BE2C (cell line): ENCODE data around the gene WDR35.

Source experiments
- DNase-seq: peaks from one replicate; pipeline ENCODE4 v3.0.0-alpha.2; 2020
- H3K27me3 ChIP-seq: fragments of 250-450 bp; sonication (Bioruptor Pico); 2 replicates; pipeline ENCODE4 v1.5.1; 2020; ENCODE audit warnings: mild to moderate bottlenecking
- H3K36me3 ChIP-seq: fragments of 250-450 bp; sonication (Bioruptor Pico); 2 replicates; pipeline ENCODE4 v1.5.1; 2020; ENCODE audit warnings: mild to moderate bottlenecking
- H3K4me1 ChIP-seq: fragments of 250-450 bp; sonication (Bioruptor Pico); 2 replicates; pipeline ENCODE4 v1.5.1; 2020
- H3K4me3 ChIP-seq: 2 replicates; pipeline ENCODE4 v1.5.1; 2011; ENCODE audit warnings: low read depth, low read length
- H3K9me3 ChIP-seq: fragments of 250-450 bp; sonication (Bioruptor Pico); 2 replicates; pipeline ENCODE4 v1.5.1; 2020
- TF ChIP-seq, protein P1 (sequence below): IDR thresholded peaks from 2 replicates; pipeline ENCODE4 v1.5.1; 2012; ENCODE audit warnings: mild to moderate bottlenecking, low read depth, low read length

Gene WDR35

DNA sequence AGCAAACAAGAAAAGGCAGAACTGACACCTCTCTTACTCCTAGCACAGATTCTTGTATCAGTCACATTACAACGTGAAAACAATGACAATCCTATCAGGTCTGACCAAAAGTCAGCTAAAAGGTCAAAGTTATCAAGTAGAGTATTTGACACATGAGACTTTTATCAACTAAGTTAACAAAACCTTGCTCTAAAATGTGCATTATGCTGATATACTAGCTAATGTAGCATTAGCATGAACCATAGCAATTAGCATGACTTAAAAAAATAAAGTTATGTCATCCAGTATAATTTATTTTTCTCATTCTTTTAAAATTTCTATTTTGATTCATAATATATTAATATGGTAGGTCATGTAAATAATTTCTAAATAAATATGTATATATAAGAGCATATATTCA, 46.7 kb downstream of the WDR35 start:
- Histone ChIP-seq H3K27me3 (no peaks in the 10 kb centered on the region), H3K4me3 (no peak overlapping the region), H3K9me3 (no peaks in the 10 kb centered on the region), H3K36me3 (peaks cover 22% of the 10 kb centered on the region), H3K4me1 (peaks cover under 1% of the 10 kb centered on the region; the same call in 1 of the 2 replicates)
- no peak for DNase-seq
- TF ChIP-seq, protein P1, sequence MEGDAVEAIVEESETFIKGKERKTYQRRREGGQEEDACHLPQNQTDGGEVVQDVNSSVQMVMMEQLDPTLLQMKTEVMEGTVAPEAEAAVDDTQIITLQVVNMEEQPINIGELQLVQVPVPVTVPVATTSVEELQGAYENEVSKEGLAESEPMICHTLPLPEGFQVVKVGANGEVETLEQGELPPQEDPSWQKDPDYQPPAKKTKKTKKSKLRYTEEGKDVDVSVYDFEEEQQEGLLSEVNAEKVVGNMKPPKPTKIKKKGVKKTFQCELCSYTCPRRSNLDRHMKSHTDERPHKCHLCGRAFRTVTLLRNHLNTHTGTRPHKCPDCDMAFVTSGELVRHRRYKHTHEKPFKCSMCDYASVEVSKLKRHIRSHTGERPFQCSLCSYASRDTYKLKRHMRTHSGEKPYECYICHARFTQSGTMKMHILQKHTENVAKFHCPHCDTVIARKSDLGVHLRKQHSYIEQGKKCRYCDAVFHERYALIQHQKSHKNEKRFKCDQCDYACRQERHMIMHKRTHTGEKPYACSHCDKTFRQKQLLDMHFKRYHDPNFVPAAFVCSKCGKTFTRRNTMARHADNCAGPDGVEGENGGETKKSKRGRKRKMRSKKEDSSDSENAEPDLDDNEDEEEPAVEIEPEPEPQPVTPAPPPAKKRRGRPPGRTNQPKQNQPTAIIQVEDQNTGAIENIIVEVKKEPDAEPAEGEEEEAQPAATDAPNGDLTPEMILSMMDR, result no peak

DNA sequence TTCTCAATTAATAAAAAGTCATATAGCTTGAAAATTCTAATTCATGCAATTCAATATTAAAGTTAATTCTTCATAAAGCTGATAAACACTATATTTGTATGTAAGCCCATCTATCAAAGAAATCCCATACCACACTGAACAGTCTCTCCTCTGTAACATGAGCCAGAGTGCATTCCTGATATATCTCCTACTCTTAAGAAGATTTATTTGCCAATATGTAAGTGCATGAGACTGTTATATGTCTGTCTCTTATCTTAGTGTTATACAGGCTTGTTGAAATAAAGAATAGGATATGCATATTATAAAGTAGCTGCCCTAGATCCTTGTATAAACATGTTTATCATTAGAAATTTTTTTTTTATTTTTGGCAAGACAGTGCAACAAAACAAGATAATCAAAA, 47.7 kb downstream of the WDR35 start:
- Histone ChIP-seq H3K36me3 (peaks cover 28% of the 10 kb centered on the region), H3K4me3 (no peak overlapping the region), H3K9me3 (no peaks in the 10 kb centered on the region), H3K27me3 (no peaks in the 10 kb centered on the region), H3K4me1 (peaks cover 4% of the 10 kb centered on the region; the same call in 1 of the 2 replicates)
- TF ChIP-seq, protein P1, result no peak
- no peak for DNase-seq

DNA sequence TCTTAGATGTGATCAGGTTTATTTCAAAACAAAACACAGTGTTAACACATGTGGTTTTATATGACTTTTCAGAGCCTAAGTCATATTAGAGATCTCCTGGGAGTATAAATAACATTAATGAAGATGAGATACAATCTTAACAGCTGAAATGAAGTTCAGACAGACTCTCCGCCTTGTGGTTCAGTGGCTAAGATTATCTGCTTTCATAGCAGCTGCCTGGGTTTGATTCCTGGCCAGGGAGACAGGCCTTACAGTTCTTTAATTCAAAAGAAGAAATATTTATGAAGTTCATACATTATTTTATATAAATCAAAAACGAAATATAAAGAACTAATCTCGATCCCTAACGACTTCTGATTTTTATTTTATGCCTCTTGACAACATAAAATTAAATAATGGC, 52.9 kb downstream of the WDR35 start:
- no peaks in the 10 kb centered on the region for H3K27me3 ChIP-seq
- no peaks in the 10 kb centered on the region for H3K9me3 ChIP-seq
- TF ChIP-seq, protein P1, result no peak
- peak; percentile 39 for DNase-seq
- H3K4me3 ChIP-seq, result no peak overlapping the region
- H3K36me3 ChIP-seq, result peaks cover 45% of the 10 kb centered on the region
- H3K4me1 ChIP-seq, result peaks cover 7% of the 10 kb centered on the region; the same call in 1 of the 2 replicates

DNA sequence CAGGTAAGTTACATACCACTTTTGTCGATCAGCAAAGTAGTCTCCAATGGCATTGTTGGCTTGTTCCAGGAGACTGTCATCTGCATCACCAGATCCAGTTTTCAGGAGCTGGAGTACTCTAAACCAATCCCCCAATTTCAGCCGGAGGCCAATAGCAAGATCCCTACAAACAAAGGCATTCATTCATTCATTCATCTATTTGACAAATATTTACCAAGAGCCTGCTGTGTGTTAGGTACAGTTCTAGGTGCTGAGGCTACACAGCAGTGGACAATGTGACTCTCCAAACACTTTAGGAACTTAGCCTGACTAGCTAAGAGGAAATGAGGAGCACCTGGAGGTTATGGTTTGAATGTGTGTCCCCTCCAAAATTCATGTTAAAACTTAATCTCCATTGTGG, 53.7 kb downstream of the WDR35 start:
- Histone ChIP-seq H3K4me3 (no peak overlapping the region), H3K4me1 (peaks cover 7% of the 10 kb centered on the region; the same call in 1 of the 2 replicates), H3K9me3 (no peaks in the 10 kb centered on the region), H3K36me3 (peaks cover 39% of the 10 kb centered on the region), H3K27me3 (no peaks in the 10 kb centered on the region)
- TF ChIP-seq, protein P1, result no peak
- DNase-seq, result no peak

DNA sequence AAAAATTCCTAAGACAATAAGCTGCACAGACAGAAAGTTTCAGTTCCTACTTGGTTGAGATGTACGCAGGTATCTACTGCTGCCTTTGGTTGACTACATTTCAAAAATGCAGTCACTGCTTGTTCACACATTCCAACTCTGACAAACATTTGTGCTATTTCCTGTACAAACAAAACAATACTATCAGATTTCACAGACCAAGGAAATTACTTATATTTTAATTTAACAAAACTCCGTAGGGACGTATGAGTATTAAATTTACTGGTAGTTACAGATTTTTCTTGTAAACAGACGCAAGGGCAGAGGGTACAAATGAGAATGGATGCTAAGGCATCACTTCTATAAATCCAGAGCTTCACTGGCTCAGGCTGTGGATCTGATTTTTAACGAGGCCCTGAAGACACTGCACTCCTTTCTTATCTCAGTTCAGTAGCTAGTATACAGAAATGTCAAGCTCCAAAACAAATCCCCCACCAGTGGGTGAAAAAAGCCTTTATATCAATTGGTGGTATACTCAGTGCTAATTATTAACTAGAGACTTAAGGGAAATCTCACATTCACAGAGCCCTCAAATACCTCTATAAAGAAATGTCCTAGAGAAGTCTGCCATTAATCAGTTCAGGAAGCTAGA, 56.4 kb downstream of the WDR35 start:
- H3K4me3 ChIP-seq, result no peak overlapping the region

DNA sequence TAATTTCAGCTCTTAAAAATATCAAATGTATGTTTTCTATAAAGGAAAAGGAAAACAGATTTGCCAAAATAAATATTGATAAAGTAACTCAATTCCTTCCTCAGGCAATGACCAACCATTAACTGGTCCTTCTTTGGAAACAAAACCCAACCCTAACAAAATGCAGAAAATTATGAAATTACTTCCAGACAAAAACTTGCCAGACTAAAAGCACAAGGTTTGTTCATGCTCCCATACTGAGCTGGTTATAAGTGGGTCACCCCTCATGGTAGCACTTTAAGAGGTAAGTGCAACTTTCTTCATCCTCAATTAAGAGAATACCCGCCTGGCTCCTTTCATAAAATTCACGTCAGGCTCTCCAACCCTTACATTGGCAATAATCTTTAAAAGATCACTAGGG, 57.0 kb downstream of the WDR35 start:
- no peak overlapping the region for H3K4me3 ChIP-seq
- TF ChIP-seq, protein P1, result no peak
- H3K9me3 ChIP-seq, result no peaks in the 10 kb centered on the region
- H3K27me3 ChIP-seq, result no peaks in the 10 kb centered on the region
- peaks cover 3% of the 10 kb centered on the region; the same call in 1 of the 2 replicates for H3K4me1 ChIP-seq
- DNase-seq, result no peak
- H3K36me3 ChIP-seq, result peaks cover 49% of the 10 kb centered on the region

More for the DNA sequence above, 56.4 kb downstream of the WDR35 start:
- peaks cover 49% of the 10 kb centered on the region for H3K36me3 ChIP-seq
- H3K27me3 ChIP-seq, result no peaks in the 10 kb centered on the region
- no peak for DNase-seq
- peaks cover 7% of the 10 kb centered on the region; the same call in 1 of the 2 replicates for H3K4me1 ChIP-seq
- no peaks in the 10 kb centered on the region for H3K9me3 ChIP-seq
- TF ChIP-seq, protein P1, result no peak
